Peyer's patch (tissue), 4 donors: ENCODE results near the gene SNIP1. TPM values are rescaled to one million over a fixed set of nuclear protein-coding genes. Genes with fewer than 3 reads are reported as not detected.

Experiments
- DNase-seq, 3 donors: peaks; one replicate each; pipeline ENCODE4 v3.0.0-alpha.2; 2017 to 2019
- H3K27ac ChIP-seq, 4 donors: fragments of 200-600 bp; sonication (generic); one replicate each; pipeline ENCODE4 v1.5.1; 2016 to 2019
- H3K27me3 ChIP-seq, 2 donors: fragments of 200-600 bp; sonication (generic); one replicate each; pipeline ENCODE4 v1.5.1; 2019
- H3K36me3 ChIP-seq, 3 donors: fragments of 200-600 bp; sonication (generic); one replicate each; pipeline ENCODE4 v1.5.1; 2016 to 2019
- H3K4me1 ChIP-seq, 4 donors: fragments of 200-600 bp; sonication (generic); one replicate each; pipeline ENCODE4 v1.5.1; 2016 to 2019
- H3K4me3 ChIP-seq, 4 donors: fragments of 200-600 bp; sonication (generic); 1 replicate in 3 of 4; 2 replicates in 1 of 4; pipeline ENCODE4 v1.5.1; 2016 to 2019; ENCODE audit warnings: mild to moderate bottlenecking in 1 of 4
- H3K9me3 ChIP-seq, 4 donors: fragments of 200-600 bp; sonication (generic); one replicate each; pipeline ENCODE4 v1.5.1; 2016 to 2019; ENCODE audit warnings: mild to moderate bottlenecking in 1 of 4
- CTCF ChIP-seq, 6 experiments: fragments of 450-650 bp in 4 of 6; fragments of 200-600 bp in 2 of 6; sonication (generic) in 1 of 6; IDR thresholded peaks; one replicate each; pipeline ENCODE4 v1.5.1; 2017 to 2019; ENCODE audit warnings: antibody characterized with exemption in 6 of 6, mild to moderate bottlenecking in 3 of 6, moderate library complexity in 1 of 6
- POLR2A ChIP-seq, 2 donors: fragments of 450-650 bp; IDR thresholded peaks; one replicate each; pipeline ENCODE4 v1.5.1; 2017; ENCODE audit warnings: antibody characterized with exemption in 2 of 2, mild to moderate bottlenecking in 2 of 2, moderate library complexity in 2 of 2
- small RNA-seq, 2 donors: library from RNA; depleted of rRNA; stranded (forward); fragments of <200 nt; gene quantifications; one replicate each; pipeline ENCODE3, GENCODE V24; 2016
- total RNA-seq, 4 donors: library from RNA; depleted of rRNA; stranded (reverse); fragments of >200 nt; gene quantifications; one replicate each; pipeline ENCODE4 v1.1.0, GENCODE V29; 2016

The SNIP1 gene
- total RNA-seq, 4 donors from 2014 or later, result 7.0 to 17.6 (median 9.0) TPM

DNA sequence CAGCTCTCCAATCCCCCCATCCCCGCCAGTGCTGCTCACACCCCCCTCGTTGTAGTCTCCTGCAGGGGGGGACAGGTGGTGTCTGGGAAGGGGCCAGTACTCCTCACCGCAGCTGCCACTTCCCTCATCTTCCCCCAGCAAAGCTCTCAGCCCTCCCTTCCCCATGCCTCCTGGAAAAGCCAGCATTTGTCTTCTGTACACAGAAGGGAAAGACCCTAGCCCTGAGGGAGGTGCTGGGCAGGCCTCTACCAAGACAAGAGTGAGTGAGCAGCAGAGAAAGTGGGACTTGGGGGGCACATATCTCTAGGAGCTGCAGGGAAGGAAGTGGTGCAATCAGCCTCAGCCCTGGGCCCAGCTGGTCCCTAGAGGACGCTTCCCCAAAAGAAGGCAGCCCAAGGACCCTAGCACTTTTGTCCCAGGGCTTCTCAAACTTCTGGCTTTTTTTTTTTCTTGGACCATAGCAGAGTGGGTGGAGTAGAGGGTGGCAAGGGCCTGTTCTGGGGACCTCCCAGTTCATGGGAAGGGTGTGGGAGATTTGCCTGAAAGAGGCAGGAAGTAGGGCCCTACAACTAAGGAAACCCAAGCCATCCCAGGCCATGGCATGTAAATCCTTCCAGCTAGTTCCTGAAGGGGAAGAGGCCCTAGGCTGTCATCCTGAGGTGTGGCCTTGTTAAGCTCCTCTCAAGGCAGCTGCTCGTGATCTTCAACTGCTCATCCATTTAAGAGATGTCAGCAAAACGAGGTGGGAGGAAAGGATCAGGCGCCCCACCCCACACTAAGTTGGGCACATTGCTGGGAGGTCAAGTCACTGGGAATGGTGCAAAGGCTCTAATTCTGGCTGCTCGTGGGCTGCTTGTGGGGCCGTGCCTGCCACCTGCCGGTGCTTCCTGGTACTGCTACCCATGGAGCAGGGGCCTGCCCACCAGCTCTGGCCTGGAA, 67.1 kb downstream of the SNIP1 start:
- peak in 1 of 2 donors; percentile 22 for TF ChIP-seq POLR2A (IDR thresholded peaks at IDR 0.05)
- peak; percentile 97 to 99 (median 98) for TF ChIP-seq CTCF (IDR thresholded peaks at IDR 0.05)
- Histone ChIP-seq H3K27me3 (no peaks in the 10 kb centered on the region), H3K4me1 (peaks cover 0 to 30% (median 14%) of the 10 kb centered on the region in 4 donors), H3K4me3 (no peak overlapping the region), H3K9me3 (no peaks in the 10 kb centered on the region), H3K36me3 (peaks cover 0 to 47% (median 0%) of the 10 kb centered on the region in 3 donors), H3K27ac (peak overlapping the region; percentile 27 to 45 (median 40))
- peak; percentile 77 to 90 (median 87) for DNase-seq

DNA sequence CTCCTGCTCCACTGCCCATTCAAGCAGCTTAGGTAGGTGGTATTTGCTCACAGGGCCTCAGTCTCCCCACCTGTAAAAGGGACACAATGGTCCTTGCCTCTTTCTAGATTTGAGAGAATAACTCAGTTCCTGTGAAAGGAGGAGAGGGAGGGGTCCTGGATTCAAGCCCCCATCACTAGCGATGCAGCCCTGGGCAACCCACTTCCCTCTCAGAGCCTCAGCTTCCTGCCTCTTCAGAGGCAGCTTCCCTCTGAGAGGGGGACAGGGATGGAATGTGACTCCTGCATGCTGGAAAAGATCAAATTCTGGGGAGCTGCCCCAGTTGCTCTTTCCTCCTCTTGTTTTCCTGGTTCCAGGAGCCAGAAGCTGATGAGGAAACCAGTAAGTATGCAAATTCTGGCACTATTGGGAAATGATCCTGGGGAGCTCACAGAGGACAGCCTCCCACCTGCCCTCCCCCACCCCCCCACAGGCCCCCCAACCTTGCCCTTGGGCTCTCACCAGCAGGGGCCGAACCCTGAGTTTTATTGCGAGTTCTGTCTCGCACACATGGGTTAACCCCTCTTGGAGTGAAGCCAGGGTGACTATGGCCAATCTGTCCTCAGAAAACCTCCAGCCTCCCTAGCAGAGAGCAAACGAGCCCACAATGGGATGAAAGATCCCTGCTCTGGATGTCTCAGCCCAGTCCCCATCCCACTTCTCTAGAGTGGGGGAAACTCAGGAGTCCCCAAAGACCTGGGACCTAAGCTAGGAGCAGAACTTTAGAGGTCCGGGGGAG, 68.0 kb downstream of the SNIP1 start:
- Histone ChIP-seq H3K4me1 (peaks cover 0 to 30% (median 14%) of the 10 kb centered on the region in 4 donors), H3K27me3 (no peaks in the 10 kb centered on the region), H3K27ac (peak overlapping the region; percentile 27 to 46 (median 40)), H3K36me3 (peaks cover 0 to 47% (median 0%) of the 10 kb centered on the region in 3 donors), H3K4me3 (no peak overlapping the region), H3K9me3 (no peaks in the 10 kb centered on the region)
- TF ChIP-seq CTCF (IDR thresholded peaks at IDR 0.05), result no peak
- TF ChIP-seq POLR2A (IDR thresholded peaks at IDR 0.05), result no peak
- no peak for DNase-seq

Small RNA genes lying within 50 kb of the gene (small RNA-seq; reads per million reads assigned to genes)
- gene AL034379.1, result 0 reads per million in 2 donors
- 0 to 0.64 reads per million in 2 donors for gene MIR5581

Other genes starting within 250 kb of the SNIP1 start
- 10 to 100 TPM; 29.7 to 37.0 (median 33.4) TPM for gene ZC3H12A, start 79.7 kb downstream of the SNIP1 start, total RNA-seq
- gene MEAF6, start 39.5 kb downstream of the SNIP1 start, total RNA-seq, result 10 to 100 TPM; 26.9 to 81.7 (median 54.7) TPM
- gene DNALI1, start 2.6 kb upstream of the SNIP1 start, total RNA-seq, result 1 to 10 TPM; 1.7 to 7.9 (median 3.7) TPM
- gene GNL2, start 41.6 kb upstream of the SNIP1 start, total RNA-seq, result 10 to 100 TPM; 27.5 to 56.9 (median 49.9) TPM
- gene RSPO1, start 80.6 kb upstream of the SNIP1 start, total RNA-seq, result 1 to 10 TPM in 3 of 4 donors, under 1 TPM in 1; 0.35 to 2.5 (median 1.4) TPM
- 1 to 10 TPM; 3.1 to 7.4 (median 4.0) TPM for gene CDCA8, start 138.2 kb upstream of the SNIP1 start, total RNA-seq
- 10 to 100 TPM in 3 of 4 donors, 1 to 10 TPM in 1; 9.9 to 67.8 (median 58.0) TPM for gene EPHA10, start 210.8 kb upstream of the SNIP1 start, total RNA-seq
- 1 to 10 TPM; 3.3 to 3.8 (median 3.6) TPM for gene MANEAL, start 239.6 kb upstream of the SNIP1 start, total RNA-seq